GM18520 (cell line): ENCODE measurements around the gene LCN9.

ENCODE experiments used
- ATAC-seq: cut with Tn5 transposase; IDR thresholded peaks from one replicate; pipeline ENCODE4 v1.9.1; 2021; ENCODE audit not compliant: unreplicated experiment

Gene LCN9

DNA sequence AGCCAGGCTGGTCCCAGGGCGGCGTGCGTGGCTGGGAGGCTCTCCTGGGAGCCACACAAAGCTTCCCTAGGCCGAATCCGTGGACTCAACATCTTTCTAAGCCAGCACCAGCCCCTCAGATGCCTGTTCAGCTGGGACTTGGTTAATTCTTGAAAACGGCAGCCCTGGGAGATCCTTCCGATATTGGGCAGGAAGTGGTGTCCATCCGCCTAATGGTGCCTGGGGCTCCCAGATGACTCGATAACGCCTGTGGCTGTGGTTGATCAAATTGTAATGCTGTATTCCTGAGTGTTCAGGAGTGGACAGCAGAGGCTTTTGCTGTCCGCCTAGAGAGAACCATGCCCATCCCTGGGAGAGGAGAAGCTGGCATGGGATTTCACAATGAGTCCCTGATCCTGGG, 52.9 kb downstream of the LCN9 start:
- no peak for ATAC-seq
